Neural progenitor cell (in vitro differentiated cells): ENCODE data around the gene BPIFA2.

ENCODE experiments used
- EZH2 ChIP-seq: fragments of 200-600 bp; sonication (generic); IDR thresholded peaks from 2 replicates; pipeline ENCODE4 v1.6.1; 2017; ENCODE audit warnings: antibody characterized with exemption, mild to moderate bottlenecking, moderate library complexity
- EZH2phosphoT487 ChIP-seq: fragments of 200-600 bp; sonication (generic); IDR thresholded peaks from 2 replicates; pipeline ENCODE4 v1.6.1; 2017; ENCODE audit warnings: antibody characterized with exemption
- TF ChIP-seq, protein P1 (sequence below): fragments of 200-600 bp; sonication (generic); IDR thresholded peaks from 2 replicates; pipeline ENCODE4 v1.5.1; 2017; ENCODE audit warnings: antibody characterized with exemption, mild to moderate bottlenecking

DNA sequence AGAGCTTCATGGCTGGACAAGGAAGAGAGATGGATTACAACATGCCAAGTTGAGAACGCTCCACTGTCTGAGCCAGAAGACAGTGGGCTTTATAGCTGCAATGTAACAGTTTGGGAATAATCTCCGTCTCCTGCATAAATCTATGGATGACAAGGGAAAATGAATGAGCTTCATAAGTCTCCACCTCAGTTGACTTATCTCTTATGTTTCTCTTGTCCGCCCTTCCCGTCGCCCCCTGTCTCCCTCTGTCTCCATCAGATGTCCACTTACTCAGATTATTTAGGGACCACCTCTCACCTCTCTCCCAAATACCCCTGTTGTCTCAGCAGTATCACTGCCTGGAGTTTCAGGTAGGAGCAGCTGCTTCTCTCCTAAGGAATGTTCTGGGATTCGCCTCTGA, 13.7 kb upstream of the BPIFA2 start:
- TF ChIP-seq, protein P1, sequence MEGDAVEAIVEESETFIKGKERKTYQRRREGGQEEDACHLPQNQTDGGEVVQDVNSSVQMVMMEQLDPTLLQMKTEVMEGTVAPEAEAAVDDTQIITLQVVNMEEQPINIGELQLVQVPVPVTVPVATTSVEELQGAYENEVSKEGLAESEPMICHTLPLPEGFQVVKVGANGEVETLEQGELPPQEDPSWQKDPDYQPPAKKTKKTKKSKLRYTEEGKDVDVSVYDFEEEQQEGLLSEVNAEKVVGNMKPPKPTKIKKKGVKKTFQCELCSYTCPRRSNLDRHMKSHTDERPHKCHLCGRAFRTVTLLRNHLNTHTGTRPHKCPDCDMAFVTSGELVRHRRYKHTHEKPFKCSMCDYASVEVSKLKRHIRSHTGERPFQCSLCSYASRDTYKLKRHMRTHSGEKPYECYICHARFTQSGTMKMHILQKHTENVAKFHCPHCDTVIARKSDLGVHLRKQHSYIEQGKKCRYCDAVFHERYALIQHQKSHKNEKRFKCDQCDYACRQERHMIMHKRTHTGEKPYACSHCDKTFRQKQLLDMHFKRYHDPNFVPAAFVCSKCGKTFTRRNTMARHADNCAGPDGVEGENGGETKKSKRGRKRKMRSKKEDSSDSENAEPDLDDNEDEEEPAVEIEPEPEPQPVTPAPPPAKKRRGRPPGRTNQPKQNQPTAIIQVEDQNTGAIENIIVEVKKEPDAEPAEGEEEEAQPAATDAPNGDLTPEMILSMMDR: no peak
- no peak for TF ChIP-seq EZH2phosphoT487
- TF ChIP-seq EZH2: no peak
